DOHH2 (cell line): Measurements from ENCODE around the gene EFTUD2.

ENCODE experiments used
- H3F3A ChIP-seq: fragments of 200-600 bp; sonication (generic), shearing (Covaris generic); 2 replicates; pipeline ENCODE4 v1.6.0; 2016; ENCODE audit warnings: antibody characterized with exemption, mild to moderate bottlenecking; ENCODE audit not compliant: control insufficient read depth, insufficient read depth
- H3K27ac ChIP-seq: fragments of 200-600 bp; sonication (generic); 2 replicates; pipeline ENCODE4 v1.5.1; 2014; ENCODE audit warnings: low read depth, mild to moderate bottlenecking, low read length, moderate library complexity
- H3K27me3 ChIP-seq: fragments of 200-600 bp; sonication (generic); 2 replicates; pipeline ENCODE4 v1.6.1; 2014; ENCODE audit warnings: mild to moderate bottlenecking, low read length, mixed read lengths; ENCODE audit not compliant: control insufficient read depth
- H3K36me3 ChIP-seq: fragments of 200-600 bp; sonication (generic); 2 replicates; pipeline ENCODE4 v1.6.1; 2014; ENCODE audit warnings: mild to moderate bottlenecking, low read length, moderate library complexity, mixed read lengths; ENCODE audit not compliant: control insufficient read depth
- H3K4me1 ChIP-seq: fragments of 200-600 bp; sonication (generic); 2 replicates; pipeline ENCODE4 v1.6.1; 2014; ENCODE audit warnings: mild to moderate bottlenecking, low read length, mixed read lengths; ENCODE audit not compliant: control insufficient read depth
- H3K4me2 ChIP-seq: fragments of 200-600 bp; sonication (generic); 2 replicates; pipeline ENCODE4 v1.6.0; 2014; ENCODE audit warnings: mild to moderate bottlenecking, low read length, moderate library complexity
- H3K4me3 ChIP-seq: fragments of 200-600 bp; sonication (generic); 2 replicates; pipeline ENCODE4 v1.5.1; 2014; ENCODE audit warnings: mild to moderate bottlenecking, low read length, mixed read lengths
- H3K79me2 ChIP-seq: fragments of 200-600 bp; sonication (generic); 2 replicates; pipeline ENCODE4 v1.6.1; 2014; ENCODE audit warnings: mild to moderate bottlenecking, low read length, mixed read lengths; ENCODE audit not compliant: control insufficient read depth
- H3K9me2 ChIP-seq: fragments of 200-600 bp; sonication (generic); replicated peaks from 2 replicates; pipeline ENCODE4 v1.6.1; 2014; ENCODE audit warnings: mild to moderate bottlenecking, low read length, mixed read lengths; ENCODE audit not compliant: control insufficient read depth
- H3K9me3 ChIP-seq: fragments of 200-600 bp; sonication (generic); 2 replicates; pipeline ENCODE4 v1.6.1; 2014; ENCODE audit warnings: antibody characterized with exemption, low read length, mixed read lengths; ENCODE audit not compliant: control insufficient read depth, insufficient read depth
- H4K20me1 ChIP-seq: fragments of 200-600 bp; sonication (generic); 2 replicates; pipeline ENCODE4 v1.6.0; 2014; ENCODE audit warnings: low read depth, mild to moderate bottlenecking, antibody characterized with exemption, low read length, moderate library complexity; ENCODE audit not compliant: control insufficient read depth, insufficient read depth
- CTCF ChIP-seq: fragments of 200-600 bp; sonication (generic); IDR thresholded peaks from one replicate; pipeline ENCODE4 v1.5.1; 2014; ENCODE audit warnings: antibody characterized with exemption, mild to moderate bottlenecking, low read depth, low read length; ENCODE audit not compliant: poor library complexity, severe bottlenecking
- EZH2phosphoT487 ChIP-seq: fragments of 200-600 bp; sonication (generic); IDR thresholded peaks from 2 replicates; pipeline ENCODE4 v1.6.1; 2017; ENCODE audit warnings: borderline replicate concordance, mild to moderate bottlenecking, antibody characterized with exemption, low read length, moderate library complexity, mixed read lengths

The EFTUD2 gene

GRCh38 chr17:44925731-44926697 is 26.8 kb upstream of the EFTUD2 start:
- TF ChIP-seq EZH2phosphoT487 = no peak
- TF ChIP-seq CTCF = no peak
- H4K20me1 ChIP-seq = 0 out of 2 replicates have a peak, but pooled peaks cover 3% of the 10 kb centered on the region
- H3K27ac ChIP-seq = no peak overlapping the region
- H3K4me1 ChIP-seq = peaks cover 2% of the 10 kb centered on the region
- no peaks in the 10 kb centered on the region for H3K9me3 ChIP-seq
- no peak overlapping the region for H3K4me2 ChIP-seq
- no peak overlapping the region for H3K4me3 ChIP-seq
- H3K9me2 ChIP-seq = no peaks in the 10 kb centered on the region
- H3K79me2 ChIP-seq = no peaks in the 10 kb centered on the region
- H3K36me3 ChIP-seq = peaks cover 54% of the 10 kb centered on the region
- peaks cover 7% of the 10 kb centered on the region; the same call in 1 of the 2 replicates for H3F3A ChIP-seq
- no peaks in the 10 kb centered on the region for H3K27me3 ChIP-seq

- no peak overlapping the region for H3K4me3 ChIP-seq
- TF ChIP-seq EZH2phosphoT487 (no peak), CTCF (no peak)
- no peaks in the 10 kb centered on the region for H3K79me2 ChIP-seq
- 0 out of 2 replicates have a peak, but pooled peaks cover 3% of the 10 kb centered on the region for H4K20me1 ChIP-seq
- peaks cover 9% of the 10 kb centered on the region for H3F3A ChIP-seq
- H3K27ac ChIP-seq = no peak overlapping the region
- no peaks in the 10 kb centered on the region for H3K9me2 ChIP-seq
- H3K4me1 ChIP-seq = peaks cover 13% of the 10 kb centered on the region
- peaks cover 35% of the 10 kb centered on the region for H3K36me3 ChIP-seq
- no peak overlapping the region for H3K4me2 ChIP-seq
- H3K9me3 ChIP-seq = no peaks in the 10 kb centered on the region
- peaks cover 5% of the 10 kb centered on the region; the same call in 1 of the 2 replicates for H3K27me3 ChIP-seq
Measured at GRCh38 chr17:44924107-44924544, 24.9 kb upstream of the EFTUD2 start.

- H3K27ac ChIP-seq = no peak overlapping the region
- H3K27me3 ChIP-seq = peaks cover 5% of the 10 kb centered on the region; the same call in 1 of the 2 replicates
- peaks cover 9% of the 10 kb centered on the region for H3F3A ChIP-seq
- H3K79me2 ChIP-seq = no peaks in the 10 kb centered on the region
- no peak overlapping the region for H3K4me3 ChIP-seq
- H3K9me3 ChIP-seq = no peaks in the 10 kb centered on the region
- no peak for TF ChIP-seq CTCF
- TF ChIP-seq EZH2phosphoT487 = no peak
- peaks cover 23% of the 10 kb centered on the region for H3K36me3 ChIP-seq
- H3K4me2 ChIP-seq = no peak overlapping the region
- H3K4me1 ChIP-seq = peaks cover 13% of the 10 kb centered on the region
- H4K20me1 ChIP-seq = 0 out of 2 replicates have a peak, but pooled peaks cover 3% of the 10 kb centered on the region
- no peaks in the 10 kb centered on the region for H3K9me2 ChIP-seq
Measured at GRCh38 chr17:44922746-44923470, 23.7 kb upstream of the EFTUD2 start.
